Measurements from ENCODE around the gene TYR.
A peak's percentile ranks its signal among the peaks of the same experiment; 100 is the strongest.
"Not testable (repeated sequence)": the region's sequence is repeated elsewhere in the genome, so short reads cannot be mapped to it uniquely, and the experiment has no call there.

TYR gene

GRCh38 chr11:89340450-89340849 is 162.8 kb downstream of the TYR start:
- peak; percentile 42 for FAIRE-seq
- DNase-seq (ENCODE audit: insufficient read length, low spot score) = not testable (repeated sequence)

GRCh38 chr11:89342880-89343572 is 165.4 kb downstream of the TYR start:
- peak; percentile 8 for FAIRE-seq
- DNase-seq (ENCODE audit: insufficient read length, low spot score) = not testable (repeated sequence)

Data from GM19239 (cell line).